H1 (cell line): Measurements from ENCODE around the gene TMEM232. TPM values are rescaled to one million over a fixed set of nuclear protein-coding genes. Genes with fewer than 3 reads are reported as not detected.

Experiments
- CTCF ChIA-PET: fragments of 300-600 bp; sonication (Branson Sonifier 250); formaldehyde crosslinking; loops from one replicate; lab custom pipeline; 2021; ENCODE audit not compliant: partially characterized antibody; lab: Charles Lee
- POLR2A ChIA-PET: fragments of 300-600 bp; sonication (Branson Sonifier 250); formaldehyde crosslinking; loops from one replicate; lab custom pipeline; 2021; ENCODE audit warnings: inconsistent platforms; ENCODE audit not compliant: partially characterized antibody; lab: Charles Lee
- DNase-seq, 2 experiments: peaks; one replicate each; pipeline versions ENCODE4 v3.0.0 to v3.0.0-alpha.2; 2010 to 2022; ENCODE audit warnings: low spot score in 2 of 2, low read depth in 1 of 2, mixed read lengths in 1 of 2
- FAIRE-seq: peaks from 2 replicates; lab custom pipeline; 2011; peaks lifted over from hg19 to GRCh38; lab: Jason Lieb, UNC
- H2AFZ ChIP-seq: 2 replicates; pipeline ENCODE4 v1.8.1; 2012; ENCODE audit warnings: low read length, inconsistent platforms
- H2AK5ac ChIP-seq: 2 replicates; pipeline ENCODE4 v1.6.1; 2013; ENCODE audit warnings: low read depth, low read length
- H2BK120ac ChIP-seq: replicated peaks from 2 replicates; pipeline ENCODE3; 2013; ENCODE audit warnings: low read depth, low read length, inconsistent platforms
- H2BK12ac ChIP-seq: 2 replicates; pipeline ENCODE4 v1.6.1; 2013; ENCODE audit warnings: low read depth, low read length
- H2BK15ac ChIP-seq: 2 replicates; pipeline ENCODE4 v1.6.1; 2013; ENCODE audit warnings: low read length
- H2BK20ac ChIP-seq: 2 replicates; pipeline ENCODE4 v1.6.1; 2013; ENCODE audit warnings: low read length
- H2BK5ac ChIP-seq: 2 replicates; pipeline ENCODE4 v1.6.1; 2013; ENCODE audit warnings: low read depth, low read length
- H3K14ac ChIP-seq: 2 replicates; pipeline ENCODE4 v1.6.1; 2013; ENCODE audit warnings: inconsistent platforms; ENCODE audit not compliant: insufficient read length
- H3K18ac ChIP-seq: 2 replicates; pipeline ENCODE4 v1.6.1; 2013; ENCODE audit warnings: low read length; ENCODE audit errors: extremely low read depth
- H3K23ac ChIP-seq: 2 replicates; pipeline ENCODE4 v1.6.1; 2013; ENCODE audit warnings: inconsistent platforms; ENCODE audit not compliant: insufficient read length
- H3K23me2 ChIP-seq: 2 replicates; pipeline ENCODE4 v1.6.1; 2013; ENCODE audit warnings: low read depth, low read length
- H3K27ac ChIP-seq: 2 replicates; pipeline ENCODE4 v1.6.1; 2011; ENCODE audit warnings: low read depth, low read length, inconsistent platforms
- H3K27me3 ChIP-seq, 4 experiments: replicated peaks in 1 of 4; 1 replicate in 1 of 4; 2 replicates in 3 of 4; pipeline versions ENCODE4 v1.6.1 to v1.8.1; 2011 to 2013; ENCODE audit warnings: low read length in 3 of 4, mild to moderate bottlenecking in 3 of 4, inconsistent platforms in 2 of 4, mixed read lengths in 2 of 4, moderate library complexity in 1 of 4; ENCODE audit not compliant: control insufficient read depth in 3 of 4, insufficient read depth in 3 of 4; ENCODE audit errors: extremely low read depth in 1 of 4
- H3K36me3 ChIP-seq, 4 experiments: 2 replicates each; pipeline versions ENCODE4 v1.6.1 to v1.8.1; 2011 to 2013; ENCODE audit warnings: mild to moderate bottlenecking in 4 of 4, low read length in 3 of 4, moderate library complexity in 2 of 4, control low read depth in 1 of 4, inconsistent platforms in 1 of 4; ENCODE audit not compliant: insufficient read depth in 4 of 4, control insufficient read depth in 2 of 4
- H3K4ac ChIP-seq: replicated peaks from 2 replicates; pipeline ENCODE3; 2013; ENCODE audit warnings: low read length, low read depth, mixed read lengths, inconsistent platforms; ENCODE audit not compliant: insufficient read length
- H3K4me1 ChIP-seq, 4 experiments: replicated peaks in 1 of 4; 1 replicate in 1 of 4; 2 replicates in 3 of 4; pipeline versions ENCODE4 v1.6.1 to v1.8.1; 2011 to 2013; ENCODE audit warnings: low read length in 3 of 4, inconsistent platforms in 2 of 4, mixed read lengths in 1 of 4; ENCODE audit not compliant: insufficient read depth in 4 of 4, control insufficient read depth in 3 of 4
- H3K4me2 ChIP-seq, 2 experiments: 2 replicates each; pipeline versions ENCODE4 v1.6.1 to v1.8.1; 2011 to 2013; ENCODE audit warnings: low read depth in 2 of 2, low read length in 2 of 2, control low read depth in 1 of 2, inconsistent platforms in 1 of 2, mild to moderate bottlenecking in 1 of 2; ENCODE audit not compliant: insufficient read depth in 1 of 2
- H3K4me3 ChIP-seq, 4 experiments: fragments of 200-600, 300-600 bp in 1 of 4; sonication (generic), shearing (Covaris generic), sonication (Bioruptor Twin) in 1 of 4; 2 replicates each; pipeline versions ENCODE4 v1.5.1 to v1.8.1; 2011 to 2016; ENCODE audit warnings: low read length in 4 of 4, low read depth in 3 of 4, control low read depth in 2 of 4, inconsistent platforms in 2 of 4, mild to moderate bottlenecking in 2 of 4, mixed read lengths in 1 of 4, moderate library complexity in 1 of 4; ENCODE audit not compliant: insufficient read depth in 2 of 4; ENCODE audit errors: extremely low read depth in 1 of 4
- H3K56ac ChIP-seq: replicated peaks from 2 replicates; pipeline ENCODE3; 2013; ENCODE audit warnings: low read depth, mild to moderate bottlenecking, mixed read lengths, low read length, inconsistent platforms; ENCODE audit not compliant: insufficient read length
- H3K79me1 ChIP-seq: 2 replicates; pipeline ENCODE4 v1.6.1; 2013; ENCODE audit warnings: low read depth, low read length, control low read depth
- H3K79me2 ChIP-seq, 2 experiments: 2 replicates each; pipeline versions ENCODE4 v1.6.1 to v1.8.1; 2012 to 2013; ENCODE audit warnings: low read length in 2 of 2, mild to moderate bottlenecking in 2 of 2, inconsistent platforms in 1 of 2; ENCODE audit not compliant: insufficient read depth in 2 of 2, control insufficient read depth in 1 of 2
- H3K9ac ChIP-seq, 4 experiments: replicated peaks in 1 of 4; 1 replicate in 1 of 4; 2 replicates in 3 of 4; pipeline versions ENCODE4 v1.6.1 to v1.8.1; 2011 to 2013; ENCODE audit warnings: low read depth in 3 of 4, low read length in 3 of 4, control low read depth in 2 of 4, mild to moderate bottlenecking in 2 of 4, moderate library complexity in 2 of 4, inconsistent platforms in 1 of 4; ENCODE audit errors: extremely low read depth in 1 of 4
- H3K9me3 ChIP-seq, 2 experiments: 2 replicates each; pipeline versions ENCODE4 v1.6.1 to v1.8.1; 2012 to 2013; ENCODE audit warnings: mild to moderate bottlenecking in 2 of 2, moderate library complexity in 2 of 2, control low read depth in 1 of 2, inconsistent platforms in 1 of 2, low read depth in 1 of 2, low read length in 1 of 2, mixed read lengths in 1 of 2; ENCODE audit not compliant: insufficient read depth in 2 of 2
- H4K20me1 ChIP-seq, 2 experiments: replicated peaks in 1 of 2; 2 replicates each; pipeline versions ENCODE3 to v1.8.1; 2011 to 2013; ENCODE audit warnings: inconsistent platforms in 2 of 2, low read length in 2 of 2, mild to moderate bottlenecking in 1 of 2; ENCODE audit not compliant: insufficient read depth in 2 of 2, control insufficient read depth in 1 of 2
- H4K5ac ChIP-seq: 2 replicates; pipeline ENCODE4 v1.6.1; 2013; ENCODE audit warnings: low read length, low read depth, mixed read lengths, inconsistent platforms; ENCODE audit not compliant: insufficient read length
- H4K8ac ChIP-seq: 2 replicates; pipeline ENCODE4 v1.8.0; 2013; ENCODE audit warnings: mild to moderate bottlenecking, moderate library complexity, low read length, inconsistent platforms; ENCODE audit not compliant: insufficient read depth; ENCODE audit errors: extremely low read depth
- H4K91ac ChIP-seq: replicated peaks from 2 replicates; pipeline ENCODE3; 2013; ENCODE audit warnings: low read length, mixed read lengths, inconsistent platforms; ENCODE audit not compliant: insufficient read length
- BRCA1 ChIP-seq: IDR thresholded peaks from 2 replicates; pipeline ENCODE4 v1.6.1; 2012; ENCODE audit warnings: low read depth, low read length, improper control_type of control experiment
- E2F6 ChIP-seq: IDR thresholded peaks from 2 replicates; pipeline ENCODE4 v1.6.1; 2012; ENCODE audit warnings: inconsistent platforms
- KDM5A ChIP-seq: fragments of 200-600 bp; IDR thresholded peaks from 2 replicates; pipeline ENCODE4 v1.7.1; 2012; ENCODE audit warnings: mild to moderate bottlenecking, low read length, inconsistent platforms, mixed read lengths
- NRF1 ChIP-seq: IDR thresholded peaks from 2 replicates; pipeline ENCODE4 v1.6.1; 2011; ENCODE audit warnings: mild to moderate bottlenecking, low read depth, low read length, improper control_type of control experiment
- SAP30 ChIP-seq: fragments of 300-600 bp; sonication (generic); IDR thresholded peaks from 2 replicates; pipeline ENCODE4 v1.7.1; 2012; ENCODE audit warnings: low read length, moderate library complexity, mild to moderate bottlenecking, inconsistent platforms; ENCODE audit not compliant: insufficient read depth, insufficient replicate concordance
- SRF ChIP-seq: IDR thresholded peaks from 2 replicates; pipeline ENCODE4 v1.6.1; 2011; ENCODE audit warnings: mild to moderate bottlenecking, low read depth, low read length, moderate library complexity
- TAF7 ChIP-seq: optimal IDR thresholded peaks from 2 replicates; pipeline ENCODE3; 2011; ENCODE audit warnings: low read depth, mild to moderate bottlenecking, inconsistent platforms, low read length, moderate library complexity, borderline replicate concordance
- WGBS, 2 experiments: shearing (Covaris generic) in 1 of 2; methylation state at CpG; one replicate each; pipeline versions ENCODE4 v1.1.6 to v1.1.7; 2013 to 2015; ENCODE audit warnings: low lambda C conversion rate in 2 of 2, mixed read lengths in 2 of 2, inconsistent platforms in 1 of 2, low coverage in 1 of 2, missing lambda C conversion rate in 1 of 2; ENCODE audit not compliant: insufficient replicate concordance in 2 of 2, insufficient coverage in 1 of 2, insufficient read length in 1 of 2; ENCODE audit errors: extremely low coverage in 1 of 2, missing lambda C conversion rate in 1 of 2; 5-methylcytosine and 5-hydroxymethylcytosine counted together
- polyA plus RNA-seq, 7 experiments: library from polyadenylated mRNA; depleted of rRNA in 3 of 7; stranded (reverse) in 5 of 7; unstranded in 2 of 7; fragments of >200 nt in 5 of 7; fragments of 200-250 nt in 2 of 7; gene quantifications; 1 replicate in 5 of 7; 2 replicates in 1 of 7; 4 replicates in 1 of 7; pipeline versions ENCODE4 v1.2.1 to v1.2.3, GENCODE V29; 2011 to 2013; ENCODE audit warnings: missing spikeins in 2 of 7, mixed read lengths in 2 of 7
- total RNA-seq: library from RNA; stranded (reverse); fragmentation: NEBNext Ultra II Directional; extraction: Animal tissue kit (Norgen Biotek cat#: 25700); gene quantifications from 2 replicates; pipeline ENCODE4 v1.2.1, GENCODE V29; 2021

The TMEM232 gene
- total and polyA plus RNA-seq, 2 of the 8 experiments (the other 6 are each of a cell fraction or from before 2014, with no cell fraction given), result 0.38 to 1.3 TPM

DNA sequence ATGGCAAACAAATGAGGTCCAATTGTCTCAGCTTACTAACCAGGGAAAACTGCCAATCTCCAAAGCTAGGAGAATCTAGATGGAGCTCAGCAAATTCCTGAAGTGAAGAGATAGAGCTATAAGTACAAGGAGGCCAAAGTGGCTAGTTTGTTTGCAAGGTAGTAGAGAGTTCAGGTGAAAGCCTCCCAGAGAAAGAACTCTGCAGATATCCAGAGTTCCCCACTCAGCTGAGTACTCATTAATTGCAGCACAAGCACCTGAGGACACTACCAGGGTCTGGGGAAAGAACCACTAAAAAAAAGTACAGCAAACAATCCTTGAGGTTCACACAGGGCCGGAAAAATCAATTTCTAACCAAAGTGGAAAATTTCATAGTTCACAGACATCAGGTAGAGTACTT lies 250.9 kb downstream of the TMEM232 start:
- 93% methylated on average over 1 of the region's 1 CpG; no CpG with 5 or more reads in 1 of the 2 experiments for WGBS, 2 experiments
- peaks cover 0 to 5% (median 1%) of the 10 kb centered on the region in 4 experiments; a peak in 2 of 7 replicates for H3K4me1 ChIP-seq
- H4K91ac ChIP-seq, result no peak overlapping the region
- no peak overlapping the region for H4K8ac ChIP-seq
- H3K18ac ChIP-seq, result 0 out of 2 replicates have a peak overlapping the region, but pooled peaks have one; percentile 22
- TF ChIP-seq NRF1 (no peak), SRF (no peak), BRCA1 (no peak), SAP30 (no peak), TAF7 (no peak), E2F6 (no peak), KDM5A (no peak)
- no peak overlapping the region for H3K4ac ChIP-seq
- H3K9me3 ChIP-seq, result no peaks in the 10 kb centered on the region
- no peak overlapping the region for H2AK5ac ChIP-seq
- H3K79me1 ChIP-seq, result no peaks in the 10 kb centered on the region
- no peak overlapping the region for H2BK12ac ChIP-seq
- no peak overlapping the region for H2BK20ac ChIP-seq
- ChIA-PET POLR2A (interaction anchor here (1.2 kb wide), 1 partner anchor 60 kb away, joined by 5 read pairs; no protein-coding TSS in a partner anchor), CTCF (interaction anchor here (1.0 kb wide), 1 partner anchor 150 kb away, joined by 3 read pairs; no protein-coding TSS in a partner anchor)
- H3K79me2 ChIP-seq, result no peaks in the 10 kb centered on the region
- H4K20me1 ChIP-seq, result no peaks in the 10 kb centered on the region
- no peaks in the 10 kb centered on the region for H3K27me3 ChIP-seq
- H3K4me2 ChIP-seq, result no peak overlapping the region
- H3K4me3 ChIP-seq, result no peak overlapping the region
- no peaks in the 10 kb centered on the region for H3K23me2 ChIP-seq
- no peak overlapping the region for H4K5ac ChIP-seq
- no peak for DNase-seq
- H3K36me3 ChIP-seq, result no peaks in the 10 kb centered on the region
- no peak overlapping the region for H2BK120ac ChIP-seq
- H2BK15ac ChIP-seq, result no peak overlapping the region
- H3K56ac ChIP-seq, result no peak overlapping the region
- H3K9ac ChIP-seq, result no peak overlapping the region
- no peak overlapping the region; the same call in 1 of the 2 replicates for H3K27ac ChIP-seq
- H2BK5ac ChIP-seq, result no peak overlapping the region
- H3K23ac ChIP-seq, result no peak overlapping the region
- H3K14ac ChIP-seq, result no peak overlapping the region
- no peak for FAIRE-seq
- H2AFZ ChIP-seq, result 0 out of 2 replicates have a peak overlapping the region, but pooled peaks have one; percentile 66
